Hepatocyte (in vitro differentiated cells): Measurements from ENCODE around the gene ZNF423.

Source experiments
- EZH2 ChIP-seq: fragments of 200-600 bp; sonication (generic); IDR thresholded peaks from 2 replicates; pipeline ENCODE4 v1.6.1; 2016; ENCODE audit warnings: antibody characterized with exemption, mild to moderate bottlenecking, borderline replicate concordance
- EZH2phosphoT487 ChIP-seq: fragments of 200-600 bp; sonication (generic); IDR thresholded peaks from one replicate; pipeline ENCODE4 v1.6.1; 2018; ENCODE audit warnings: antibody characterized with exemption, mild to moderate bottlenecking, low read depth, moderate library complexity; ENCODE audit not compliant: unreplicated experiment, severe bottlenecking
- TF ChIP-seq, protein P1 (sequence below): fragments of 200-600 bp; sonication (generic); IDR thresholded peaks from 2 replicates; pipeline ENCODE4 v1.5.1; 2016; ENCODE audit warnings: antibody characterized with exemption, mild to moderate bottlenecking; ENCODE audit not compliant: poor library complexity

DNA sequence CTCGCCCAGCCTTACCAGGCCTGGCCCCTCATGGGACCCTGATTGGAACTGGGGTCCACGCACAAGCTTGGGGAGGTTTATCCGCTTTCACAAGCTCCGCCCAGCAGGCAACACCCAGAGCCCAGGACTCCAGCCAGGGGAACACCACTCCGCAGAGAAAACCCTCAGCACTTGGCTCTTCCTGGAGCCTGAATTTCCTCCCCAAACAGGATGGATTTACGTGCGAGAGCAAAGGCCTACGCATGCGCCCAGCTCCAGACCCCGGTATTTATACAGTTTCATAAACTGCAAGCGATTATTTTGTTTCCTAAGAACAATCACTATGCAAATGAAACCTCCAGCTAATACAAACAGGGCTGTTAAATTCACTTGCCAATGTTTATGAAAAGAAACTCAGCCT is 22.8 kb downstream of the ZNF423 start:
- TF ChIP-seq, protein P1, sequence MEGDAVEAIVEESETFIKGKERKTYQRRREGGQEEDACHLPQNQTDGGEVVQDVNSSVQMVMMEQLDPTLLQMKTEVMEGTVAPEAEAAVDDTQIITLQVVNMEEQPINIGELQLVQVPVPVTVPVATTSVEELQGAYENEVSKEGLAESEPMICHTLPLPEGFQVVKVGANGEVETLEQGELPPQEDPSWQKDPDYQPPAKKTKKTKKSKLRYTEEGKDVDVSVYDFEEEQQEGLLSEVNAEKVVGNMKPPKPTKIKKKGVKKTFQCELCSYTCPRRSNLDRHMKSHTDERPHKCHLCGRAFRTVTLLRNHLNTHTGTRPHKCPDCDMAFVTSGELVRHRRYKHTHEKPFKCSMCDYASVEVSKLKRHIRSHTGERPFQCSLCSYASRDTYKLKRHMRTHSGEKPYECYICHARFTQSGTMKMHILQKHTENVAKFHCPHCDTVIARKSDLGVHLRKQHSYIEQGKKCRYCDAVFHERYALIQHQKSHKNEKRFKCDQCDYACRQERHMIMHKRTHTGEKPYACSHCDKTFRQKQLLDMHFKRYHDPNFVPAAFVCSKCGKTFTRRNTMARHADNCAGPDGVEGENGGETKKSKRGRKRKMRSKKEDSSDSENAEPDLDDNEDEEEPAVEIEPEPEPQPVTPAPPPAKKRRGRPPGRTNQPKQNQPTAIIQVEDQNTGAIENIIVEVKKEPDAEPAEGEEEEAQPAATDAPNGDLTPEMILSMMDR: no peak
- no peak for TF ChIP-seq EZH2
- TF ChIP-seq EZH2phosphoT487: no peak
